NCI-H146 (cell line): ENCODE results near the gene SLC6A14.

ENCODE experiments used
- DNase-seq: peaks from one replicate; lab custom pipeline; 2025; lab: John Stamatoyannopoulos, UW

SLC6A14 gene, protein sequence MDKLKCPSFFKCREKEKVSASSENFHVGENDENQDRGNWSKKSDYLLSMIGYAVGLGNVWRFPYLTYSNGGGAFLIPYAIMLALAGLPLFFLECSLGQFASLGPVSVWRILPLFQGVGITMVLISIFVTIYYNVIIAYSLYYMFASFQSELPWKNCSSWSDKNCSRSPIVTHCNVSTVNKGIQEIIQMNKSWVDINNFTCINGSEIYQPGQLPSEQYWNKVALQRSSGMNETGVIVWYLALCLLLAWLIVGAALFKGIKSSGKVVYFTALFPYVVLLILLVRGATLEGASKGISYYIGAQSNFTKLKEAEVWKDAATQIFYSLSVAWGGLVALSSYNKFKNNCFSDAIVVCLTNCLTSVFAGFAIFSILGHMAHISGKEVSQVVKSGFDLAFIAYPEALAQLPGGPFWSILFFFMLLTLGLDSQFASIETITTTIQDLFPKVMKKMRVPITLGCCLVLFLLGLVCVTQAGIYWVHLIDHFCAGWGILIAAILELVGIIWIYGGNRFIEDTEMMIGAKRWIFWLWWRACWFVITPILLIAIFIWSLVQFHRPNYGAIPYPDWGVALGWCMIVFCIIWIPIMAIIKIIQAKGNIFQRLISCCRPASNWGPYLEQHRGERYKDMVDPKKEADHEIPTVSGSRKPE

DNA sequence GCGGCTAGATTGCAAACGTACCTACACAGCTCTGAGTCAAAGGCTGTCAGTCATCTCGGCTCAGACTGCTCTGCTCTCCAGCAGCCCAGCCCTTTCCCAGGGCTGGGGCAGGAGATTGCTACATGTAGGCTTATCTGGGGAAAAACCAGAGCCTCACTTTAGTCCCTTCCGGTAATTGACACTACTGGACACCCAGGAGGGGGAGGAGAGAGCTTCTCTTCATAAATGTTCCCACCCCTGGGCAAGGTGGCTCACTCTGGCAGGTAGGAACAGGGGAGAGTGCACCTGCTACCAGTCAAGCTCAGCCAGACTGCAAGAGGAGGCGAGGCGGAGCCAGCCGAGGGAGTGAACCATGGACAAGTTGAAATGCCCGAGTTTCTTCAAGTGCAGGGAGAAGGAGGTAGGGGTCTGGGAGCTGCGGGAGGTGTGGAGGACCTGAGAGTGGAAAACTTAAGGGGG is at the start of gene SLC6A14:
TSS of gene SLC6A14 (plus strand) at position 249 of the 459 bp plus-strand sequence. CDS start at position 353, 104 bp downstream.
- peak; percentile 88 for DNase-seq

DNA sequence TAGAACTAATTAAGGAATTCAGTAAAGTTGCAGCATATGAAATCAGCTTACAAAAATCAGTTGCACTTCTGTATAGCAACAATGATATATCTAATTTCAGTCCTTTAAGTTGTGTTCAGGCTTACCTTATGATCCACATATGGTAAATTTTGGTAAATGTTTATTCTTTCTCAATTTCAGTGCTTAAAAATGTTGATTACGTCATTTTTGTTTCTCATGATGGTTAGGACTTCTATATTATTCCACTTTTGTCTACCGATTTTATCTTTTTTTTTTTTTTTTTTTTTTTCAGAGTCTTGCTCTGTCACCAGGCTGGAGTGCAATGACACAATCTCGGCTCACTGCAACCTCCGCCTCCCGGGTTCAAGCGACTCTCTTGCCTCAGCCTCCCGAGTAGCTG is 40.7 kb upstream of the SLC6A14 start:
- DNase-seq = no peak

DNA sequence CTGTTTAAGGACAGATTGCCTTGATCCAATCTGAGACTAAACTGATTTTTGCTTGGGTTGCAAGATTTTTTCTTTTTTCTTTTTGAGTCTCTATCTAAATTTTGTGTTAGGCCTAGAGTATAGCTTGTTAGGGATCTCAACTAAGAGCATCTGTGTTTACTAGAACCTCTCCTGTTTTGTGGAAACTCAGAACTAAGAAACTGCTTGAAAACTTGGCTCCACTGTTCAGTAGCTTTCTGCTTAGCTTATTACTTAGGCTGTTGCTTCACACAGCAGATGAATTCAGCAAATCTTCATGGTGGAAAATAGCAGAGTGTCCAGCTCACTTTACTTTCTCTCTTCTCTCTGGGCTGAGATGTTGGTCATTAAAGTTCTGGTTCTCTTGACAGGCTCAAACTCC is 36.7 kb upstream of the SLC6A14 start:
- no peak for DNase-seq

DNA sequence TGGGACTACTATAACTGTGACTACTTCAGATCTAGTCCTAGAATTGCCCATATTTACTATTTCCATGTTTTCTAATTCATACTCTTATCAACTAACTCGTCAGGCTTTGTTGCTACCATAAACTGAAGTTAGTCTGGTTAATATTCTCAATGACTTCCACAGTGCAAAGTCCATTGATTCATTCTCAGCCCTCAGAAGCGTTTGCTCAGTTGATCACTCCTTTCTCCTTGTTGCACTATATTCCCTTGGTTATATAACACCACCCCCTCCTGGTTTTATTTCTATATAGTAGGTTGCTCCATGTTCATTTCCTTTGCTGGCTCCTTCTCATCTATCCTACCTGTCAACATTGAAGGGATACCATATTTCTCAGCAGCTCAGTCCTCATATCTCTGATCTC is 27.2 kb upstream of the SLC6A14 start:
- no peak for DNase-seq

DNA sequence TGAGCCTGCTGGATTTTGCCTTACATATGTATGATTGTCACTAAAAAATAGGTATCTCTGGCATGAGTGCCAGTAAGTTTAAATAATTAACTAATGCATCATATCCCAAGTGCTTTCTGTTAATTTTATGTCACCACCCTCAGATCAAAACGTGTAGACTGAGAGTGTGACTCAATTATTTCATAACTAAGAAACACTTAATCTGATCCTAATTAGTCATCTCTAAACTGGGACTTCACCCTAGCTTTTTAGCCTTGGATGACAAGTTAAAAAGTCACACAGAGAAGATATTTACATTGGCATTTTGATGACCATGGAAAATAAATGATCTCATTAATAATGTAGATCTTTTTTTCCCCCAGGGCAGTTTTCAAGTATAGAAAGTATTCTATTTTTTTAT is 23.1 kb upstream of the SLC6A14 start:
- DNase-seq = no peak

DNA sequence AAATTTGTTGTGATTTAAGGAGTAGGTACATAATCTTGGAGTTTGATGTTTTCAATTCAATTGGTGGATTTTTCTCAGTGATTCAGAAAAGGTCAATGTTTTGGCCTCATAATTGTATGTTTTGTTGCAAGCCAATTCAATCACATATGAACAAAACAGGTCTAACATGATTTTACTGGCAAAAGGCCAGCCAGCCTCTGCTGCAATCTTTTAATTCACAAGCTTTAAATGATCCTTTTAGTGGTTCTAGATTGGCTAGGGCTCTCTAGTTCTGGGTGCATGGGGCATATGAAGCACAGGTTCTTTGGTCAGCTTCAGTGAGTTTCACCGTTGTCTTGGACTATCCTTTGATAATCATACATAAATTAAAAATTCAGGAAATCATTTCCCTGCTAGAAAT is 19.2 kb upstream of the SLC6A14 start:
- DNase-seq = no peak

DNA sequence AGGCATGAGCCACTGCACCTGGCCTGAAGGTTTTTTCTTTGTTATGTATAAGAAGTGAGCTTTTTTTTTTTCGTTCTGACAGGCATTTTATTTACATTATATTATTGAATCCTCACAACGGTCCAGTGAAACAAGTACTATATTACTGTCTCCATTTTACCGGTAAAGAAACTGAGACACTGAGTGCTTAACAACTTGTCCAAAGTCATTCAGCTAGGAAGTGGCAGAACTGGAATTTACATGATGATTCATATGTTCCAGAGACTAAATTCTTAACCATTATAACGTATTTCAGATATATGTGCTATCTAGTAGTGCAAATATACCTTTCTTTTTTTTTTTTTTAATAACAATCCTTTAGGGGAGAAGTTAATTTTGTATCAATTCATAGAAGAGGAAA is 18.4 kb upstream of the SLC6A14 start:
- no peak for DNase-seq

DNA sequence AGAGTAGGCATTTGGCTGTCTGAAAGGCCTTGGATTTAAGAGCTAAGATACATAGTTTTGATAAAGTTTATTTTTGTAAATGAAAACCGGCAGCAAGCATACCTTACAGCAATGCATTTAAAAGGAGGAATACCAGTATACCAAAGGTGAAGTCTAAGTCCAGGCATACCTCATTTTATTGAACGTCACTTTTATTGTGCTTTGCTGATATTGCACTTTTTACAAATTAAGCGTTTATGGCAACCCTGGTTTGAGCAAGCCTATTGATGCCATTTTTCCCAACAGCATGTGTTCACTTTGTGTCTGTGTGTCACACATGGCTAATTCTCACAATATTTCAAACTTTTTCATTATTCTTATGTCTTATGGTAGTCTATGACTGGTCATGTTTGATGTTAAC is 8.4 kb upstream of the SLC6A14 start:
- no peak for DNase-seq

DNA sequence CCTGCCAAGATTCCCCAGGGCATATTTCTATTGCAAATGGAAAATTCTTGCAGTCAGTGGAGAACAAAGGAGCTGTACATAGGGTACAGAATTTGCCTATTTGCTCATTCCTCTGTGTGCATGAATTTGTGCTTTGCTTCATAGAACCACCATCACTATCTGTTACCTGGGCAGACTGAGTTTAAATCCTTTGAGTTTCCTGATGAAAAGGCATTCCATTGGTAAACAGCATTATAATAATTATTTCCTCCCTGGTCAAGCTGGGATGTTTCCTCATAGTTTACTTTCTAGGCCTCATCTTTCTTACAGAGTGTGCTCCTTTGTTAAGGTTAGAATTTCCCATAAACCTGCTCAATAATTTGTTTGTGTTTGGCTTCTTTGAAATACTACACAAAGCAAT is 809 bp upstream of the SLC6A14 start:
- DNase-seq = no peak

DNA sequence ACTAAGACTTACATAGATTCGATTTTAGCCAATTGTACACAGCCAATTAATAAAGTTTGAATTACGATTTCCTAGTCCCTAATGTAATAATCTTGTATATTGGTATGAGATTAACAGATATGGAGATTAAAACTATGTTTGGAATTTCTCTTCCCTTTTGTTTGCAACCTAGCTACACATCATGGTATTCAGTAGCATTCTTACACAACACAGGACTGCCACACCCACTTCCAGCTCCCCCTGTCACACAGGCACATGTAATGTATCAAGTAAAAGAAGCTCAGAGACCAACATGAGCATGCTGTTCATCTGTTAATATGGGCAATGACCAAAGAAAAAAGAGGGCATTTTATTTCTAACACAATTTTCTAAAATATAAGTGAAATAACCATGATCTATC is 12.8 kb downstream of the SLC6A14 start:
- no peak for DNase-seq

DNA sequence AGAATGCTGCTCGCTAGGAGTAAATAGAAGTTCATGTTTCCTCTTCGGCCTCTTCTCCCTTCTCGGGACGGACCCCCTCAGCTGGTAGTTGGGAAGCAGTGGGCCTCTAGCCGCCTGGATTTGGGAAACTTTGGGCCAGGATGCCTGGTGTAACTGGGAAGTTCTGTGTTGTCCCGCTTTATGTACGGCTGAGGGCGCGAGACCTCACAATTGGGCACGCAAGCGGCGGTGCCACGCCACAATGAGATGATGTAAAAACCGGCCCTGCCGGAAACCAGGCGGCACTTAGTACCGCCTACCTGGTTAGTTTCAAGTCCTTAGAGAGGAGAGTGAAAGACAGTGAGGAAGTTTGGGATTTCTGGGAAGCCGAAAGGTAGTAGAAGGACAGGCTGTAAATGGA is 26.4 kb downstream of the SLC6A14 start, which contains the start of gene CT83:
TSS of gene CT83 (minus strand) at position 155 of the 400 bp plus-strand sequence. CDS start at position 35, 120 bp downstream.
- DNase-seq = no peak

DNA sequence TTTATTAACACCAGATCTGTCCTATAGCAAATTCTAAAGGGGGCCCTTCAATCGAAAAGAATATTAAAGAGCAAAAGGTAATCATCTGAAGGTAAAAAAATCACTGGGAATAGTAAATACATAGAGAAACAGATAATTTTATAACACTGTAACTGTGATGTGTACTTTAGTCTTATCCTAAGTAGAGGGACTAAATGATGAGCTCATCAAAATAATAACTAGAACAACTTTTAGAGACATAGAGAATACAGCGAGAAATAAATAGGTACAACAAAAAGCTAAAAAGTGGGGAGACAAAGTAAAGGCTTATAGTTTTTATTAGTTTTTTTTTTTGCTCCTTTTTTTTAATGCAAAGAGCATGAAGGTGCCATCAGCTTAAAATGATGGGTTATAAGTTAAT is 43.7 kb downstream of the SLC6A14 start:
- DNase-seq = no peak

DNA sequence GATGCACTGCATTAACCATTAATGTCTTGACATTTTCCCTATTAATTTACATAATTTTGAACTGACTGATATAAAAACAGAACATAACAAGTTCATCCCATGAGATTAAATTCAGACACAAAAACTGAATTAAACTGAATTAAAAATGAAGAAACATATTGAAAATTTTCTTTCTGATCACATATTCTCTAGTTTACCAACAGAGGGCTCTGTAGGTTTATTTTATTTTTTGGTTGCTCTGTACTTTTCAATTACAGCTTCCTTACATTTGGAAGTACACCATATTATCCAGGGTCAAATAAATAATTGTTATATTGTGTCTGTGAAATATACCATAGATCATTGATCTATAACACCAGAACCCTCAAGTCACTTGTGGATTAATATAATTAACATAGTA is 53.7 kb downstream of the SLC6A14 start:
- DNase-seq = no peak

DNA sequence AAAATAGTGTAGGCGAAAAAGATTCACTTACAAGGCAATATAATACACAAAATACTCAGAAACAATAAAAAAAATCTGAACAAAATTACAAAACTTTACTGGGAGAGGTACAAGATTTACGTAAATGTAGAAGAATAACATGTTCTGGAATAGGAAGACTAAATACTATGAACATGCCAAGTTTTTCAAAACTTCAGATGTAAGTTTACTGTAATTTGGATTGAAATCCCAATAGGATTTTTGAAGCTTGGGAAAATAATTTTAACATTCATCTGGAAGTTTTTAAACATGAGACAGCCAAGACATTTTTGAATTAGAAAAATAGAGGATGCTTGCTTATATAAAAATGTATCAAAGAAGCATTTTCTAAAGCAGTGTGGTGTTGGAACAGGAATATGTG is 56.9 kb downstream of the SLC6A14 start:
- DNase-seq = no peak

DNA sequence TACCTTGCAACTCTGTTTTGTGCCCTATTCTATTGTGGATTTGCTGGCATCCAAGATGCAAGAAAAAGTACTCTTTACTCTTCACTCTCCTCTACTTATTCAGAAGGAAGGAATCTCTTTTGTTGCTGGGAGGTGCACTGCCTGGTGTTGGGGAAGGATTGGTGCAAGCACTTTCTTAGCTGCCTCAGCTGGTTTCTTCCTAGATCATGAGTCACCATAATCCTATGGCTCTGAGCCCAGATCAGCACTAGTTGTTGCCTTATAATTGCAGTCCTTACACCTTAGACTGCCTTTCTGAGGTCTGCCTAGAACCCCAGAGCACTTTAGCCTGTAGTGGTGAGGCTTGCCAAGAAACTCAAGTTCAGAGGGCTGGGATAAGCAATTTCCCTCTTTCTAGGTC is 63.4 kb downstream of the SLC6A14 start:
- DNase-seq = no peak
